IMR-90 (cell line): ENCODE results near the gene PROZ. TPM values are rescaled to one million over a fixed set of nuclear protein-coding genes. Genes with fewer than 3 reads are reported as not detected.

Experiments used
- ATAC-seq: fragments of 200-7000 bp; cut with Tn5 transposase; 2 replicates; pipeline ENCODE4 v1.9.1; 2020; ENCODE audit warnings: low read depth, mild to moderate bottlenecking, moderate library complexity
- BruUV-seq: library from RNA; stranded (reverse); fragments of 400-500 nt; replicated peaks from 2 replicates; lab custom pipeline; 2021; lab: Mats Ljungman, UMichigan
- CTCF ChIA-PET: fragments of 300-600 bp; formaldehyde crosslinking; extraction: SDS; loops from one replicate; lab custom pipeline; 2021; ENCODE audit warnings: antibody characterized with exemption; lab: Yijun Ruan, JAX
- POLR2A ChIA-PET: fragments of 300-600 bp; sonication (Branson Sonifier 250); formaldehyde crosslinking; loops from one replicate; lab custom pipeline; 2022; ENCODE audit warnings: antibody characterized with exemption; ENCODE audit not compliant: unreplicated experiment; lab: Charles Lee
- DNase-seq: peaks from one replicate; pipeline ENCODE4 v3.0.0; 2013
- H2AFZ ChIP-seq: replicated peaks from 2 replicates; pipeline ENCODE3; 2013; ENCODE audit warnings: low read length, mild to moderate bottlenecking; ENCODE audit not compliant: poor library complexity
- H2AK5ac ChIP-seq: 2 replicates; pipeline ENCODE4 v1.6.1; 2013; ENCODE audit warnings: low read depth, low read length, inconsistent platforms
- H2AK9ac ChIP-seq: replicated peaks from 2 replicates; pipeline ENCODE3; 2013; ENCODE audit warnings: mild to moderate bottlenecking, low read depth, low read length, moderate library complexity; ENCODE audit not compliant: poor library complexity
- H2BK120ac ChIP-seq: 2 replicates; pipeline ENCODE4 v1.6.1; 2013; ENCODE audit warnings: low read depth, low read length, inconsistent platforms
- H2BK15ac ChIP-seq: 3 replicates; pipeline ENCODE4 v1.6.1; 2013; ENCODE audit warnings: low read depth, low read length, inconsistent platforms
- H2BK20ac ChIP-seq: 2 replicates; pipeline ENCODE4 v1.6.1; 2013; ENCODE audit warnings: low read depth, mild to moderate bottlenecking, inconsistent platforms, low read length, moderate library complexity
- H2BK5ac ChIP-seq: 2 replicates; pipeline ENCODE4 v1.6.1; 2013; ENCODE audit warnings: mild to moderate bottlenecking, low read depth, low read length, inconsistent platforms; ENCODE audit not compliant: poor library complexity, severe bottlenecking
- H3K14ac ChIP-seq: replicated peaks from 2 replicates; pipeline ENCODE4 v1.6.1; 2013; ENCODE audit warnings: low read depth, low read length, inconsistent platforms
- H3K18ac ChIP-seq: 2 replicates; pipeline ENCODE4 v1.6.1; 2013; ENCODE audit warnings: low read depth, low read length, control low read depth
- H3K23ac ChIP-seq: 2 replicates; pipeline ENCODE4 v1.6.1; 2013; ENCODE audit warnings: low read depth, low read length, inconsistent platforms
- H3K27ac ChIP-seq: 2 replicates; pipeline ENCODE4 v1.5.1; 2013; ENCODE audit warnings: mild to moderate bottlenecking, control low read depth, low read length; ENCODE audit not compliant: insufficient read depth
- H3K27me3 ChIP-seq: 2 replicates; pipeline ENCODE4 v1.6.1; 2013; ENCODE audit warnings: low read length; ENCODE audit not compliant: control insufficient read depth, insufficient read depth
- H3K36me3 ChIP-seq: 2 replicates; pipeline ENCODE4 v1.6.1; 2013; ENCODE audit warnings: low read length, mixed read lengths; ENCODE audit not compliant: control insufficient read depth, insufficient read depth
- H3K4ac ChIP-seq: 2 replicates; pipeline ENCODE4 v1.6.1; 2013; ENCODE audit warnings: low read depth, low read length, inconsistent platforms
- H3K4me1 ChIP-seq: 2 replicates; pipeline ENCODE4 v1.6.1; 2013; ENCODE audit warnings: low read length, mixed read lengths; ENCODE audit not compliant: control insufficient read depth, insufficient read depth
- H3K4me2 ChIP-seq: 2 replicates; pipeline ENCODE4 v1.6.1; 2013; ENCODE audit warnings: low read depth, mild to moderate bottlenecking, control low read depth, low read length, moderate library complexity
- H3K4me3 ChIP-seq: 2 replicates; pipeline ENCODE4 v1.5.1; 2013; ENCODE audit warnings: low read depth, mild to moderate bottlenecking, control low read depth, low read length, moderate library complexity; ENCODE audit not compliant: insufficient read depth
- H3K56ac ChIP-seq: 2 replicates; pipeline ENCODE4 v1.6.1; 2013; ENCODE audit warnings: low read length, inconsistent platforms; ENCODE audit not compliant: insufficient read depth; ENCODE audit errors: extremely low read depth
- H3K79me1 ChIP-seq, 2 experiments: 2 replicates each; pipeline ENCODE4 v1.6.1; 2013; ENCODE audit warnings: low read length in 2 of 2, inconsistent platforms in 1 of 2, low read depth in 1 of 2
- H3K9ac ChIP-seq: 2 replicates; pipeline ENCODE4 v1.6.1; 2013; ENCODE audit warnings: low read depth, low read length, control low read depth
- H3K9me1 ChIP-seq: 2 replicates; pipeline ENCODE4 v1.6.1; 2013; ENCODE audit warnings: low read length, inconsistent platforms; ENCODE audit not compliant: insufficient read depth
- H3K9me3 ChIP-seq: 2 replicates; pipeline ENCODE4 v1.6.1; 2013; ENCODE audit warnings: low read length; ENCODE audit not compliant: control insufficient read depth, insufficient read depth
- H4K20me1 ChIP-seq: 2 replicates; pipeline ENCODE4 v1.6.1; 2013; ENCODE audit warnings: low read length, inconsistent platforms; ENCODE audit not compliant: insufficient read depth
- H4K5ac ChIP-seq: 2 replicates; pipeline ENCODE4 v1.6.1; 2013; ENCODE audit warnings: mild to moderate bottlenecking, low read depth, low read length, control low read depth
- H4K8ac ChIP-seq, 2 experiments: 2 replicates each; pipeline ENCODE4 v1.6.1; 2013; ENCODE audit warnings: low read depth in 2 of 2, low read length in 2 of 2, control low read depth in 1 of 2, inconsistent platforms in 1 of 2
- H4K91ac ChIP-seq: 2 replicates; pipeline ENCODE4 v1.6.1; 2013; ENCODE audit warnings: low read depth, low read length, inconsistent platforms; ENCODE audit not compliant: insufficient read depth
- BHLHE40 ChIP-seq: fragments of 150-350 bp; IDR thresholded peaks from 2 replicates; pipeline ENCODE4 v1.6.1; 2016; ENCODE audit warnings: mild to moderate bottlenecking, low read depth, low read length
- CEBPB ChIP-seq: IDR thresholded peaks from 2 replicates; pipeline ENCODE4 v1.6.1; 2012; ENCODE audit warnings: low read depth, low read length, improper control_type of control experiment
- CHD1 ChIP-seq: IDR thresholded peaks from 2 replicates; pipeline ENCODE4 v1.6.1; 2012; ENCODE audit warnings: low read depth, low read length, improper control_type of control experiment
- CTCF ChIP-seq: conservative IDR thresholded peaks from 2 replicates; pipeline ENCODE4 v1.5.1; 2012; ENCODE audit warnings: mild to moderate bottlenecking, low read depth, low read length, improper control_type of control experiment
- ELK1 ChIP-seq: fragments of 150-350 bp; IDR thresholded peaks from 2 replicates; pipeline ENCODE4 v1.6.1; 2016; ENCODE audit warnings: low read depth, mild to moderate bottlenecking, low read length, moderate library complexity, borderline replicate concordance
- FOS ChIP-seq: fragments of 150-350 bp; IDR thresholded peaks from 2 replicates; pipeline ENCODE4 v1.6.1; 2016; ENCODE audit warnings: low read depth, low read length
- MAFK ChIP-seq: IDR thresholded peaks from 2 replicates; pipeline ENCODE4 v1.6.1; 2012; ENCODE audit warnings: low read depth, low read length, improper control_type of control experiment
- MAZ ChIP-seq: IDR thresholded peaks from 2 replicates; pipeline ENCODE4 v1.6.1; 2012; ENCODE audit warnings: low read depth, mild to moderate bottlenecking, low read length, improper control_type of control experiment, moderate library complexity, borderline replicate concordance
- MXI1 ChIP-seq: IDR thresholded peaks from 2 replicates; pipeline ENCODE4 v1.6.1; 2012; ENCODE audit warnings: low read depth, mild to moderate bottlenecking, low read length, moderate library complexity, borderline replicate concordance
- NFE2L2 ChIP-seq: fragments of 150-350 bp; IDR thresholded peaks from 2 replicates; pipeline ENCODE4 v1.6.1; 2016; ENCODE audit warnings: low read depth, mild to moderate bottlenecking, low read length
- POLR2A ChIP-seq: IDR thresholded peaks from 2 replicates; pipeline ENCODE4 v1.6.1; 2012; ENCODE audit warnings: mild to moderate bottlenecking, low read depth, low read length
- RAD21 ChIP-seq: IDR thresholded peaks from 2 replicates; pipeline ENCODE4 v1.6.1; 2012; ENCODE audit warnings: low read length, improper control_type of control experiment
- RCOR1 ChIP-seq: IDR thresholded peaks from 2 replicates; pipeline ENCODE4 v1.6.1; 2012; ENCODE audit warnings: mild to moderate bottlenecking, low read length, improper control_type of control experiment; ENCODE audit not compliant: insufficient replicate concordance
- RFX5 ChIP-seq: IDR thresholded peaks from 2 replicates; pipeline ENCODE4 v1.8.0; 2012; ENCODE audit warnings: low read depth, mild to moderate bottlenecking, low read length, moderate library complexity
- SMC3 ChIP-seq: fragments of 150-350 bp; IDR thresholded peaks from 2 replicates; pipeline ENCODE4 v1.6.1; 2016; ENCODE audit warnings: low read depth, mild to moderate bottlenecking, antibody characterized with exemption, low read length, moderate library complexity
- USF2 ChIP-seq: fragments of 150-350 bp; IDR thresholded peaks from 2 replicates; pipeline ENCODE4 v1.6.1; 2017; ENCODE audit warnings: mild to moderate bottlenecking, antibody characterized with exemption, low read length, low read depth
- WGBS, 2 experiments: methylation state at CpG; one replicate each; pipeline versions ENCODE4 v1.1.5 to v1.1.7; 2013; ENCODE audit warnings: missing lambda C conversion rate in 2 of 2; ENCODE audit not compliant: insufficient read length in 1 of 2; ENCODE audit errors: extremely low coverage in 2 of 2; 5-methylcytosine and 5-hydroxymethylcytosine counted together
- dilution Hi-C: fragments of 300-500 bp; cut with HindIII; formaldehyde crosslinking; loops from one replicate; pipeline ENCODE4 v1.14.3; 2018; ENCODE audit warnings: low sequenced_read_pairs; ENCODE audit not compliant: unreplicated experiment
- in situ Hi-C: fragments of 300-500 bp; cut with MboI; formaldehyde crosslinking; loops from 3 replicates; pipeline ENCODE4 v1.14.3; 2019; ENCODE audit warnings: low sequenced_read_pairs, inconsistent platforms, mixed read lengths
- intact Hi-C: fragments of 100-400 bp; cut with micrococcal nuclease; formaldehyde crosslinking; loops from 2 replicates; pipeline ENCODE4 v1.10.0; 2022
- polyA plus RNA-seq, 3 experiments: library from polyadenylated mRNA; depleted of rRNA; stranded (reverse); fragments of >200 nt; gene quantifications; 2 replicates each; pipeline ENCODE4 v1.2.3, GENCODE V29; 2012; ENCODE audit warnings: low replicate concordance in 1 of 3
- total RNA-seq: library from RNA; depleted of rRNA; stranded (reverse); fragments of >200 nt; gene quantifications from 2 replicates; pipeline ENCODE4 v1.2.3, GENCODE V29; 2012

PROZ gene
- total and polyA plus RNA-seq, 2 of the 4 experiments (the other 2 are of a cell fraction): not detected

- no peak for DNase-seq
- Histone ChIP-seq H4K20me1 (no peaks in the 10 kb centered on the region), H3K9me1 (no peaks in the 10 kb centered on the region), H2BK5ac (no peak overlapping the region), H3K36me3 (no peaks in the 10 kb centered on the region), H3K4me1 (no peaks in the 10 kb centered on the region), H3K4me2 (no peak overlapping the region), H3K79me1 (no peaks in the 10 kb centered on the region), H2BK120ac (no peak overlapping the region), H3K4ac (no peak overlapping the region), H4K5ac (no peak overlapping the region), H3K23ac (no peak overlapping the region), H3K56ac (no peak overlapping the region), H3K4me3 (no peak overlapping the region), H3K18ac (no peak overlapping the region), H4K91ac (no peak overlapping the region), H2AK5ac (no peak overlapping the region), H3K9ac (no peak overlapping the region), H3K27me3 (peaks cover 14% of the 10 kb centered on the region), H4K8ac (no peak overlapping the region), H2AFZ (no peak overlapping the region), H3K9me3 (no peaks in the 10 kb centered on the region), H3K27ac (no peak overlapping the region), H2BK15ac (no peak overlapping the region), H3K14ac (no peak overlapping the region), H2AK9ac (no peak overlapping the region), H2BK20ac (no peak overlapping the region)
- in situ Hi-C loops: no loop called here
- ATAC-seq: no peak
- TF ChIP-seq ELK1 (no peak), RAD21 (no peak), BHLHE40 (no peak), CTCF (no peak), RCOR1 (no peak), MAZ (no peak), MAFK (no peak), POLR2A (no peak), MXI1 (no peak), CHD1 (no peak), NFE2L2 (no peak), RFX5 (no peak), CEBPB (no peak), USF2 (no peak), FOS (no peak), SMC3 (no peak)
- ChIA-PET CTCF (no interaction called here), POLR2A (no interaction called here)
- dilution Hi-C loops: no loop called here
- 83% methylated on average over 13 of the region's 27 CpGs; no CpG with 5 or more reads in 1 of the 2 experiments for WGBS, 2 experiments
- intact Hi-C loops: no loop called here
- no TSS peak for BruUV-seq
These were observed 29.0 kb upstream of the PROZ start for GRCh38 chr13:113129480-113129879.
